NCI-H1694 treated with DMSO at 0.1 percent for 48 hours (cell line): ENCODE data around the gene CPLX3.

Source experiments
- DNase-seq: peaks from one replicate; lab custom pipeline; 2025; lab: John Stamatoyannopoulos, UW

The CPLX3 gene

GRCh38 chr15:74844319-74845207 is 18.1 kb downstream of the CPLX3 start:
- DNase-seq: no peak

DNA sequence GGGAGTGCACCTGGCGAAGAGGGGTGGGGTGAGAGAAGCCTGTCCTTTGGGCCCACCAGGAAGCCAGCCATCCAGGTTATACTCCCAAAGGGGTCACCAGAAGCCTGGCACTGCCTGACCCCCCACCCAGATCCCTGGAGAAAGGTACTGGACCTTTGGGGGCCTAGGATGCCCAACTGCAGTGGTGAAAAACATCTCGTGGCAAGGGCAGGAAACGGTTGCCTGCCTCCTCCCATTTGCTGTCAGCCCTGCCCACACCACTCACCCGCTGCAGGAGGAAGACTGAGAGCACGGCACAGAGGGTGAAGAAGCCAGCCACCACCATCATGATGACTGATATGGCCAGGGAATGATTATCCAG is 18.8 kb downstream of the CPLX3 start:
- DNase-seq: no peak

- DNase-seq: no peak
These were observed 19.2 kb downstream of the CPLX3 start for GRCh38 chr15:74845581-74845980.

- no peak for DNase-seq
These were observed 21.0 kb downstream of the CPLX3 start for GRCh38 chr15:74847432-74847831.

DNA sequence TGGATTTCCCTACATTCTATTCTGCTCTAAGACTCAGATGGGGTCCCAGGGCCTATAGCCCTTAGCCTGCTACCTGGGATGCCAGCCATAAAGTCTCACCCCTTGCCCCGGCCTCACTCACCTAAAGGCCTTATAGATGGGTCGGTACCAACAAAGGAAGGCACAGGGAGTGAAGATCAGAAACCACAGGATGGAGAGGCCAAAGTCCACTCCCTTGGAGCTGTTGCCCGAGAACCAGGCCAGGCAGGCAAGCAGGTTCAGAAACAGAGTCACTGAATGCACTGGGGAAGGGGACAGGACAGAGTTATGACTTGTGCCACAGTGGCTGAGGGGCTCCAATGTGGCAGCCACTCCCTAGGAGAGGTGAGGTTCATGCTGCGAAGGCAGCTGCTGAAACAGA is 24.0 kb downstream of the CPLX3 start:
- DNase-seq: no peak

DNA sequence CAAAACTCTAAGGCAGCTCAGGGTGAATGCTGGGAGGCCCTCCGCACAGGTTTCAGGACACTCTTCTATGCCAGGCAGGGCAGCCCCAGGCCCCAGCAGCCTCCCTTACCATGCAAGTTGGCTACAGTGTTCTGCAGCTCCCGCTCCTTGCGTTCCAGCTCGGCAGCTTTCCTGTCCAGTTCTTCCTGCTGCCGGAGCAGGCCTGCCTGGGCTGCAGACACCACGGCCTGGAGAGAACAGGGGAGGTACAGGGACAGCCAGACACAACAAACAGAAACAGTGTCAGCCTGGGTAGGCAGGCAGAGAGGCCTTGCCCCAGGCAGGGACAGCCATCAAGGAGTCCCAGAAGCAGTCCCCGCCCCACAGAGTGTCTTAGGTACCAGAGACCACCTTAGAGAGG is 25.5 kb downstream of the CPLX3 start:
- no peak for DNase-seq

DNA sequence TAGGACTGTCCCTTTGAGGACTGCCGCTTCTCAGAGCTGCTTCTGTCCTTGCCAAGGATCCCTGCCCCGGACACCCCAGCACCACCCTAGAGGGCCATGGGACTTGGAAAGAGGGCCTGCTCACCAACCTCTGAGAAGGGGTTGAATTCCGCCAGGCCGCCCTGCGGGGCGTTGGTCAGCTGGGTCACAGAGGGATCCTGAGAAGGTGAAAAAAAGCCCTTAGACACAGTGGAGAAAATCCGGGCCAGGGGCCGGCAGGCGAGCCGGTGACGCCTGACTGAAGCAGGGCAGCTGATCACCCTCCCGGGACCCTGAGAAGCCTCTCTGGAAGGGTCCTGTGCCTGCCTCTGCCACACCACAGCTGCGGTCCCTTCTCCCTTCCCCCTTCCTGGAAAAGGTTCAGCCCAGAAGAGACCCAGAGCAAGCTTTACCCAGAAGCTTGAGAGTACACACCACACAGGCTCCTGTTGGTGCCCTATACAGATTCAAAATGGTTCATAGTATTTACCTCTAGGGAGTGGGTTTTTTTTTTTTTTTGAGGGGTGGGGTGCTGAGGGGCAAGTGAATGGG is 28.1 kb downstream of the CPLX3 start:
- DNase-seq: no peak

GRCh38 chr15:74855857-74856256 is 29.4 kb downstream of the CPLX3 start:
- DNase-seq: no peak

DNA sequence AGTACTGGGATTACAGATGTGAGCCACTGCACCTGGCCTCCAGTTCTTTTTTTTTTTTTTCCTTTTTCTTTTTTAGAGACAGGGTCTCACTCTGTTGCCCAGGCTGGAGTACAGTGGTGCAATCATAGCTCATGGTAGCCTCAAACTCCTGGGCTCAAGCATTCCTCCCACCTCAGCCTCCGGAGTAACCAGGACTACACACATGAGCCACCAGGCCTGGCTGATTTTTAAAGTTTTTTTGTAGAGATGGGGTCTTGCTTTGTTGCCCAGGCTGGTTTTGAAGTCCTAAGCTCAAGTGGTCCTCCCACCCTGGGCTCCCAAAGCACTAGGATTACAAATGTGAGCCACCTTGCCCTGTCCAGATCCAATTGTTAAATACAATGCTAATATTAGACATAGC is 30.1 kb downstream of the CPLX3 start:
- no peak for DNase-seq

- no peak for DNase-seq
These were observed 30.7 kb downstream of the CPLX3 start for GRCh38 chr15:74857082-74857655.

DNA sequence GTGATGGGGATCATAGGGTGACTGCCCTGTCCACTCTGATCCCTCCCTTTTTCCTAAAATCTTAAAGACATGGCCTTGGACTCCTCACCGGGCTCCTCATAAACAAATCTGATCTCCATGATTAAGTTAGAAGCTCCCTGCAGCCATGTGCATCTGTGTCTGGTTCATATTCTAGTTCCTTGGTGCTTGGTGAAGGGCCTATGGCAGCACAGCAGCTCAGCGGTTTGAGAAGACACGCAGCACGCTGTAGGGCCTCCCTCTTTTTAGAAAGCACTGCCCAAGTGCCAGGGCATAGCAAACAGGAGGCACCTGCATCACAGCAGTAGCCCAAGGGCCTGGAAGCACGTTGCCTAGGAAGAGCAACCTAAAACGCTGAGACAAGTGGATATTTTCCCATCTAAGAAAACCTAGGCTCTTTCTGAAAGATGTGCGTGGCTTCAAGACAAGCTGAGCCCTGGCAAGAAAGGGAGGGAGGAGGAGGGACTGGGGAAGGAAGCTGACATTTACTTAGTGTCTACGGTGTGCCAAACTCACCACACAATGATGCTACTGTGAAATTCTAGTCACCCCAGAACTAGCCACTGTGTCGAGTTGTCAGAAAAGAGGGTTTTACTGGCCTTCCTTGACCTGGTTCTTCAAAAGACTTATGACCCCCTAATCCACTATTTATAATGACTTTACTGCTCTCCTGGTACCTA is 31.4 kb downstream of the CPLX3 start:
- DNase-seq: no peak

GRCh38 chr15:74858369-74858740 is 31.9 kb downstream of the CPLX3 start:
- DNase-seq: no peak

DNA sequence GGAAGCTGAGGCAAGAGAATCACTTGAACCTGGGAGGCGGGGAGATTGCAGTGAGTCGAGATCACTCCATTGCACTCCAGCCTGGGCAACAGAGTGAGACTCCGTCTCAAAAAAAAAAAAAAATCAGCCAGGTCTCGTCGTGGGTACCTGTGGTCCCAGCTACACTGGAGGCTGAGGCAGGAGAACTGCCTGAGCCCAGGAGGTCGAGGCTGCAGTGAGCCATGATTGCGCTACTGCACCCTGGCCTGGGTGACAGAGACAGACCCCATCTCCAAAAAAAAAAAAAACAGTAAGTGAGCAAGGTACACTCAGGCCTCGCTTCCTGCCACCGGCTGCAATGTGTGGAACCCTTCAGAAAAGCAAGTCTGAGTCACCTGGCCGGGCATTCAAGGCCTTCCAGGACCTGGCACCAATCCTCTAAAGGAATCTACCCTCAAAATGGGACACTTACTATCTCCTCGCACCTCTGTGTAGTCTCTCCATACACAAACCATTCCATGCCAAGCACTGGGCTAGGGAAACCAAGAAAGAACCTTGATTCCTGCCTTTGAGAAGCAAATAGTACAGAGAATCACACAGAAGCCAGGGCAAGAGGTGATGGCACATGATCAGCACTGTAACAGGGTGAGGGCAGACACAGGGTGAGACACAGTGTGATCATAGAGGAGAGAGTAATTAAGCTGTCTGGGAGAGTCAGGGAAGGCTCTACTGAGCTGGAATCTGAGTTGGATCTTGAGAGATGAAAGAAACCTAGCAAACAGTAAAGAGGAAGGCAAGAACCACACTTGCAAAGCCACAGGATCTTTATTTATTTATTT is 37.0 kb downstream of the CPLX3 start:
- no peak for DNase-seq

GRCh38 chr15:74864296-74864695 is 37.9 kb downstream of the CPLX3 start:
- no peak for DNase-seq

GRCh38 chr15:74865316-74865715 is 38.9 kb downstream of the CPLX3 start:
- DNase-seq: no peak

- no peak for DNase-seq
These were observed 39.7 kb downstream of the CPLX3 start for GRCh38 chr15:74866090-74866489.

GRCh38 chr15:74867466-74868038 is 41.1 kb downstream of the CPLX3 start:
- no peak for DNase-seq

DNA sequence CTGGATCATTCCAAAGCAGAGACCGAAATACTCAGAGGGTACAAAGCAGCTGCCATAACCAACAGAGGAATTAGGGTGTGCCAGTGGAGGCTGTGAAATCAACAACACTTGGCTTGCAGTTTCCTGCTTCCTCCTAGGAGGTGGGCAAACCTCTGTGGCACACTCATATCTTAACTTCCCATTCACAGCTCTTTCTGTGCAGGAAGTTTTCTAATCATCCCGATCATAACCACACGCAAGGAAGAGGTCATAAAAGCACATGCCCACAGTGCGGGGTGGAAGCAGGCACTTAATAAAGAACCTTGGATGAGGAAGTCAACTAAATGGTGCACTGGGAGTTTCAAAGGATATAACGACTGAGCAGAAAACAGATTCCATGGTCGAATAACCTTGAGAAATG is 41.6 kb downstream of the CPLX3 start:
- DNase-seq: no peak

DNA sequence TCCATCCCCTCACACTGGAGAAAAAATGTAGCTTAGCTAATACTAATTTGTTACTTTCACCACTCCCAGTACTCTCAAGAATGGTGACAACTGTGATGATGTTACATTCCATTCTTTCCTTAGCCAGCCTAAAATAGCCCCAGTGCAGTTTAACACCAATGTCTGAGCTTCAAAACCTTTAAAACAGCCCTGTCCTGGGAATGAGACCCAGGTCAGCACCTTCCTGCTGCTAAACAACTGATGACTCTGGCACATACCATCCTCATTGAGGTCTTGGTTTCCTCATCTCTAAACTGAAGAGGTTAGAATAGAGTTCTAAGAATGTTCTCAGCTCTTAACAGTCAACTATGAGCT is 42.9 kb downstream of the CPLX3 start:
- no peak for DNase-seq

GRCh38 chr15:74869726-74870407 is 43.4 kb downstream of the CPLX3 start:
- no peak for DNase-seq
